Gastroesophageal sphincter (tissue), 4 donors: ENCODE measurements around the gene RTKN2. TPM values are rescaled to one million over a fixed set of nuclear protein-coding genes. Genes with fewer than 3 reads are reported as not detected.

Experiments
- ATAC-seq: fragments of 150-250 bp; one replicate; pipeline ENCODE4 v1.9.1; 2016; ENCODE audit warnings: mild to moderate bottlenecking, moderate library complexity
- H3K27ac ChIP-seq, 4 donors: fragments of 200-600 bp; sonication (generic) in 3 of 4; 1 replicate in 3 of 4; 2 replicates in 1 of 4; pipeline ENCODE4 v1.5.1; 2016 to 2019
- H3K27me3 ChIP-seq: fragments of 200-600 bp; sonication (generic); one replicate; pipeline ENCODE4 v1.5.1; 2019
- H3K36me3 ChIP-seq, 2 donors: fragments of 200-600 bp; sonication (generic); one replicate each; pipeline ENCODE4 v1.5.1; 2019; ENCODE audit warnings: control low read depth in 1 of 2
- H3K4me1 ChIP-seq, 3 donors: fragments of 200-600 bp; sonication (generic); 1 replicate in 2 of 3; 2 replicates in 1 of 3; pipeline ENCODE4 v1.5.1; 2016 to 2019; ENCODE audit warnings: control low read depth in 2 of 3
- H3K4me3 ChIP-seq, 2 donors: fragments of 200-600 bp; sonication (generic); one replicate each; pipeline ENCODE4 v1.5.1; 2019; ENCODE audit warnings: mild to moderate bottlenecking in 1 of 2, moderate library complexity in 1 of 2
- H3K9me3 ChIP-seq, 3 donors: fragments of 200-600 bp; sonication (generic); one replicate each; pipeline ENCODE4 v1.5.1; 2017 to 2019; ENCODE audit warnings: control low read depth in 2 of 3
- CTCF ChIP-seq, 4 experiments: fragments of 200-600 bp in 2 of 4; fragments of 450-650 bp in 2 of 4; sonication (generic) in 1 of 4; IDR thresholded peaks; one replicate each; pipeline ENCODE4 v1.5.1; 2017 to 2019; ENCODE audit warnings: antibody characterized with exemption in 4 of 4, mild to moderate bottlenecking in 2 of 4, moderate library complexity in 2 of 4
- EP300 ChIP-seq: sonication (generic); formaldehyde crosslinking; IDR thresholded peaks from one replicate; pipeline ENCODE4 v1.6.1; 2017; ENCODE audit warnings: antibody characterized with exemption, mild to moderate bottlenecking
- POLR2A ChIP-seq, 2 donors: fragments of 450-650 bp; IDR thresholded peaks; one replicate each; pipeline ENCODE4 v1.6.1; 2017; ENCODE audit warnings: antibody characterized with exemption in 2 of 2, mild to moderate bottlenecking in 2 of 2, moderate library complexity in 1 of 2
- POLR2AphosphoS5 ChIP-seq: sonication (generic); formaldehyde crosslinking; IDR thresholded peaks from one replicate; pipeline ENCODE4 v1.6.1; 2017; ENCODE audit warnings: antibody characterized with exemption
- WGBS, 2 donors: methylation state at CpG; one replicate each; pipeline ENCODE4 v1.1.5; 2018; ENCODE audit warnings: low coverage in 1 of 2; 5-methylcytosine and 5-hydroxymethylcytosine counted together
- total RNA-seq, 4 donors: library from RNA; depleted of rRNA; stranded (reverse); fragments of >200 nt; gene quantifications; one replicate each; pipeline ENCODE4 v1.1.0, GENCODE V29; 2016

Gene RTKN2
- total RNA-seq, 4 donors from 2014 or later, result not detected

GRCh38 chr10:62178568-62178967 lies 90.1 kb downstream of the RTKN2 start:
- Histone ChIP-seq H3K36me3 (no peaks in the 10 kb centered on the region), H3K4me1 (no peaks in the 10 kb centered on the region), H3K27ac (no peak overlapping the region), H3K4me3 (no peak overlapping the region), H3K9me3 (no peaks in the 10 kb centered on the region), H3K27me3 (no peaks in the 10 kb centered on the region)
- no peak for ATAC-seq
- TF ChIP-seq CTCF (IDR thresholded peaks at IDR 0.05) (no peak), POLR2AphosphoS5 (no peak), POLR2A (IDR thresholded peaks at IDR 0.05) (no peak), EP300 (no peak)
- WGBS, 2 donors, result 92 to 100% methylated on average over 2 of the region's 2 CpGs

- Histone ChIP-seq H3K36me3 (no peaks in the 10 kb centered on the region), H3K27me3 (no peaks in the 10 kb centered on the region), H3K9me3 (peaks cover 0 to 11% (median 0%) of the 10 kb centered on the region in 3 donors), H3K4me3 (no peak overlapping the region), H3K4me1 (no peaks in the 10 kb centered on the region), H3K27ac (no peak overlapping the region)
- no peak for TF ChIP-seq POLR2AphosphoS5
- no peak for TF ChIP-seq CTCF (IDR thresholded peaks at IDR 0.05)
- TF ChIP-seq POLR2A (IDR thresholded peaks at IDR 0.05), result no peak
- TF ChIP-seq EP300, result no peak
- no peak for ATAC-seq
- WGBS, 2 donors, result 83 to 92% methylated on average over 2 to 3 of the region's 3 CpGs
Observed at GRCh38 chr10:62177111-62177510, 91.5 kb downstream of the RTKN2 start.

GRCh38 chr10:62175251-62175650 lies 93.4 kb downstream of the RTKN2 start:
- H3K4me1 ChIP-seq, result no peaks in the 10 kb centered on the region
- H3K36me3 ChIP-seq, result no peaks in the 10 kb centered on the region
- no peaks in the 10 kb centered on the region for H3K27me3 ChIP-seq
- H3K9me3 ChIP-seq, result peaks cover 0 to 13% (median 0%) of the 10 kb centered on the region in 3 donors
- H3K4me3 ChIP-seq, result no peak overlapping the region
- no peak for ATAC-seq
- TF ChIP-seq CTCF (IDR thresholded peaks at IDR 0.05) (no peak), POLR2A (IDR thresholded peaks at IDR 0.05) (no peak), POLR2AphosphoS5 (no peak), EP300 (no peak)
- WGBS, 2 donors, result 69 to 71% methylated on average over 2 of the region's 2 CpGs
- H3K27ac ChIP-seq, result no peak overlapping the region

- H3K4me3 ChIP-seq, result no peak overlapping the region
Observed at GRCh38 chr10:62172465-62172864, 96.2 kb downstream of the RTKN2 start.

More at GRCh38 chr10:62172465-62172864, 96.2 kb downstream of the RTKN2 start:
- ATAC-seq, result no peak
- H3K4me1 ChIP-seq, result no peaks in the 10 kb centered on the region
- H3K27ac ChIP-seq, result no peak overlapping the region
- TF ChIP-seq EP300 (no peak), POLR2A (IDR thresholded peaks at IDR 0.05) (no peak), CTCF (IDR thresholded peaks at IDR 0.05) (no peak), POLR2AphosphoS5 (no peak)
- no peaks in the 10 kb centered on the region for H3K27me3 ChIP-seq
- H3K9me3 ChIP-seq, result peaks cover 0 to 13% (median 0%) of the 10 kb centered on the region in 3 donors
- no peaks in the 10 kb centered on the region for H3K36me3 ChIP-seq
